Activated naive CD8-positive, alpha-beta T cell treated with anti-CD3 and anti-CD28 coated beads, Interleukin-2, amount 50 U/mL, for 16 hours (primary cell): ENCODE results near the gene KNSTRN.

Source experiments
- DNase-seq: peaks from one replicate; pipeline ENCODE4 v3.0.0-alpha.2; 2020; ENCODE audit warnings: low read depth, low spot score

Gene KNSTRN

GRCh38 chr15:40345867-40346578 is 36.5 kb upstream of the KNSTRN start:
- no peak for DNase-seq

- no peak for DNase-seq
Measured at GRCh38 chr15:40346579-40347558, 35.7 kb upstream of the KNSTRN start.

- no peak for DNase-seq
Measured at GRCh38 chr15:40347559-40348473, 34.7 kb upstream of the KNSTRN start.

GRCh38 chr15:40348474-40348870 is 34.0 kb upstream of the KNSTRN start:
- no peak for DNase-seq

- DNase-seq: no peak
Measured at GRCh38 chr15:40349163-40349562, 33.4 kb upstream of the KNSTRN start.

GRCh38 chr15:40352281-40352901 is 30.1 kb upstream of the KNSTRN start:
- no peak for DNase-seq

- DNase-seq: no peak
Measured at GRCh38 chr15:40353697-40354096, 28.8 kb upstream of the KNSTRN start.

GRCh38 chr15:40354408-40355171 is 27.9 kb upstream of the KNSTRN start:
- DNase-seq: no peak

- no peak for DNase-seq
Measured at GRCh38 chr15:40355976-40356585, 26.4 kb upstream of the KNSTRN start.

GRCh38 chr15:40357246-40357645 is 25.3 kb upstream of the KNSTRN start:
- no peak for DNase-seq

- peak; percentile 78 for DNase-seq
Measured at GRCh38 chr15:40357723-40358470, 24.6 kb upstream of the KNSTRN start, which contains the start of gene DISP2. Gene DISP2, plus strand, starts transcription at chr15:40358219. Its CDS starts 103 bp downstream, at chr15:40358322.

GRCh38 chr15:40358471-40359353 is 23.8 kb upstream of the KNSTRN start:
- DNase-seq: no peak

GRCh38 chr15:40360015-40360414 is 22.5 kb upstream of the KNSTRN start:
- DNase-seq: no peak

GRCh38 chr15:40361640-40362039 is 20.9 kb upstream of the KNSTRN start:
- no peak for DNase-seq

- DNase-seq: no peak
Measured at GRCh38 chr15:40363611-40364010, 18.9 kb upstream of the KNSTRN start.

- DNase-seq: no peak
Measured at GRCh38 chr15:40364251-40364650, 18.3 kb upstream of the KNSTRN start.

- no peak for DNase-seq
Measured at GRCh38 chr15:40365016-40365415, 17.5 kb upstream of the KNSTRN start.
